PC-9 (cell line): ENCODE measurements around the gene DDR2.

Experiments used
- CTCF ChIP-seq: fragments of 200-600 bp; sonication (generic); conservative IDR thresholded peaks from 2 replicates; pipeline ENCODE4 v1.6.1; 2017; ENCODE audit warnings: mixed run types, antibody characterized with exemption, mild to moderate bottlenecking, moderate library complexity
- EZH2 ChIP-seq: fragments of 200-600 bp; sonication (generic); IDR thresholded peaks from 2 replicates; pipeline ENCODE4 v1.8.0; 2017; ENCODE audit warnings: antibody characterized with exemption, low read depth

GRCh38 chr1:162609306-162609705 lies 23.0 kb upstream of the DDR2 start:
- TF ChIP-seq CTCF (no peak), EZH2 (no peak)
